Measurements from ENCODE around the gene H3-3A. TPM values are rescaled to one million over a fixed set of nuclear protein-coding genes. Genes with fewer than 3 reads are reported as not detected.
A peak's percentile ranks its signal among the peaks of the same experiment; 100 is the strongest.

Gene H3-3A
- total and polyA plus RNA-seq, 10 of the 15 experiments (the other 5 are each of a cell fraction or from before 2014, with no cell fraction given) = 215 to 486 (median 393) TPM

DNA sequence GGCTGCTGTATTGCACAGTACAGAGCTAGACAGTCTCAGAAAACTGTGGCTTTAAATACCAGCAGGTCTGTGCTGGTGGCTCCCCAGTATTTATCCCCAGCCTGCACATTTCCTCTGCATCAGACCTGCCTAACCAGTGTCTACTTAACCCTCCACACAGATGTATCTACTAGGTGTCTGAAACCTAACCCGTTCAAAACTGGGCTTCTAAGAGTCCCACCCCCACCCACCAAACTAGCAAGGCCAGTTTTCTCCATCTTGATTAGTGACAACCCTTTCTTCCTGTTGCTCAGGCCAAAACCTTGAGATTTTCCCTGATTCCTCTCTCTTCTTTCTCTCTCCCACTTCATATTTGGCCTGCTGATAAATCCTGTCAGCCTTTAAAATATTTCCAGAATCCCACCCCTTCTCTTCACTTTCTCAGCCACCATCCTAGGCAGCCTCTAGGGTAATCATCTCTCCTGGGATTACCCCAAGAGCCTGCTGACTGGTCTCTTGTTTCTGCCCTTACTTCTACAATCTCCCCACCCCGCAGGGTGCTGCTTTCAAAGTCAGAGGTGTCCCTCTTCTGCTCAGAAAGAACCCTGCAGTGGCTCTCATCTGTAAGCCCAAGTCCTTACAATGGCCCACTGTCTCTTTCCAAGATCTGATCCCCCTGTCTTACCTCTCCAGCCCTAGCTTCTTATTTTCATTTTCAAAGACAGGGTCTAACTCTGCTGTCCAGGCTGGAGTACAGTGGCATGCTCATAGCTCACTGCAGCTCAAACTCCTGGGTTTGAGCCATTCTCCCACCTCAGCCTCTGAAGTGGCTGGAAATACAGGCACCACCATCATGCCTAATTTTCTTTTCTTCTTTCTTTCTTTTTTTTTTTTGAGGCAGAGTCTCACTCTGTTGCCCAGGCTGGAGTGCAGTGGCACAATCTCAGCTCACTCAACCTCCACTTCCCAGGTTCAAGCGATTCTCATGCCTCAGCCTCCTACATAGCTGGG is 45.2 kb downstream of the H3-3A start:
- WGBS (ENCODE audit: insufficient coverage, insufficient replicate concordance, low lambda C conversion rate, missing lambda C conversion rate) = 33% methylated on average over 3 of the region's 3 CpGs
- intact Hi-C loops (cut with micrococcal nuclease; ENCODE audit: unreplicated experiment) = no loop called here
- FAIRE-seq (no peak), ATAC-seq (no peak), DNase-seq (ENCODE audit: low read depth, low spot score) (no peak)
- Histone ChIP-seq H4K20me1 (ENCODE audit: control insufficient read depth, insufficient read depth) (no peaks in the 10 kb centered on the region), H3K79me2 (ENCODE audit: control insufficient read depth, insufficient read depth, low read length) (no peaks in the 10 kb centered on the region), H3K9me3 (replicated peaks; ENCODE audit: control insufficient read depth, insufficient read depth, low read length) (no peaks in the 10 kb centered on the region), H3K4me3 (no peak overlapping the region), H3K4me2 (ENCODE audit: control insufficient read depth, insufficient read depth) (no peak overlapping the region), H2AFZ (ENCODE audit: control insufficient read depth, low read depth, low read length) (peak overlapping the region; percentile 48), H3K27ac (ENCODE audit: control insufficient read depth, insufficient read depth) (no peak overlapping the region), H3K27me3 (replicated peaks in 1 of 2; ENCODE audit: control insufficient read depth in 2 of 2, insufficient read depth in 2 of 2, low read length in 1 of 2) (no peaks in the 10 kb centered on the region), H3K36me3 (ENCODE audit: control insufficient read depth in 2 of 2, insufficient read depth in 2 of 2, low read length in 1 of 2) (no peaks in the 10 kb centered on the region), H3K4me1 (ENCODE audit: control insufficient read depth, insufficient read depth, low read length) (peaks cover 23% of the 10 kb centered on the region), H3K9ac (ENCODE audit: control insufficient read depth, insufficient read depth, low read length) (no peak overlapping the region)
- RAD21 ChIA-PET (ENCODE audit: unreplicated experiment) = interaction anchor here (0.5 to 6.3 kb wide), 6 partner anchors 13 to 117 kb away, joined by 3 to 56 read pairs (median 4); no protein-coding TSS in a partner anchor
- in situ Hi-C loops (cut with MboI) = no loop called here
- POLR2A ChIA-PET = interaction anchor here (0.6 to 6.0 kb wide), 9 partner anchors 8 to 252 kb away, joined by 3 to 37 read pairs (median 4); partner anchors contain the start of gene H3-3A
- CTCF ChIA-PET = interaction anchor here (0.7 to 6.5 kb wide), 7 partner anchors 12 to 124 kb away, joined by 3 to 96 read pairs (median 9); no protein-coding TSS in a partner anchor
- no TSS peak for BruUV-seq (replicated peaks)
- SMC1A ChIA-PET (ENCODE audit: uncharacterized antibody, unreplicated experiment) = interaction anchor here (0.8 to 4.6 kb wide), 9 partner anchors 13 to 298 kb away, joined by 3 to 39 read pairs (median 5); no protein-coding TSS in a partner anchor
- TF ChIP-seq POLR2AphosphoS5 (IDR thresholded peaks at IDR 0.05; ENCODE audit: low read length) = no peak
- no peak for TF ChIP-seq MTA3 (IDR thresholded peaks at IDR 0.05; ENCODE audit: borderline replicate concordance, low read length)
- no peak for TF ChIP-seq CHD4 (IDR thresholded peaks at IDR 0.05)
- TF ChIP-seq FOXM1 (IDR thresholded peaks at IDR 0.05; ENCODE audit: low read depth, low read length) = no peak
- no peak for TF ChIP-seq ZBTB33 (IDR thresholded peaks at IDR 0.05)
- no peak for TF ChIP-seq CHD1 (IDR thresholded peaks at IDR 0.05; ENCODE audit: low read depth, low read length)
- peak; percentile 58 for TF ChIP-seq RAD21 (IDR thresholded peaks at IDR 0.05; ENCODE audit: insufficient read depth, low read depth, low read length)
- no peak for TF ChIP-seq RBBP5 (conservative IDR thresholded peaks at IDR 0.05)
- TF ChIP-seq MTA2 (IDR thresholded peaks at IDR 0.05; ENCODE audit: low read depth) = no peak
- TF ChIP-seq, protein P1, sequence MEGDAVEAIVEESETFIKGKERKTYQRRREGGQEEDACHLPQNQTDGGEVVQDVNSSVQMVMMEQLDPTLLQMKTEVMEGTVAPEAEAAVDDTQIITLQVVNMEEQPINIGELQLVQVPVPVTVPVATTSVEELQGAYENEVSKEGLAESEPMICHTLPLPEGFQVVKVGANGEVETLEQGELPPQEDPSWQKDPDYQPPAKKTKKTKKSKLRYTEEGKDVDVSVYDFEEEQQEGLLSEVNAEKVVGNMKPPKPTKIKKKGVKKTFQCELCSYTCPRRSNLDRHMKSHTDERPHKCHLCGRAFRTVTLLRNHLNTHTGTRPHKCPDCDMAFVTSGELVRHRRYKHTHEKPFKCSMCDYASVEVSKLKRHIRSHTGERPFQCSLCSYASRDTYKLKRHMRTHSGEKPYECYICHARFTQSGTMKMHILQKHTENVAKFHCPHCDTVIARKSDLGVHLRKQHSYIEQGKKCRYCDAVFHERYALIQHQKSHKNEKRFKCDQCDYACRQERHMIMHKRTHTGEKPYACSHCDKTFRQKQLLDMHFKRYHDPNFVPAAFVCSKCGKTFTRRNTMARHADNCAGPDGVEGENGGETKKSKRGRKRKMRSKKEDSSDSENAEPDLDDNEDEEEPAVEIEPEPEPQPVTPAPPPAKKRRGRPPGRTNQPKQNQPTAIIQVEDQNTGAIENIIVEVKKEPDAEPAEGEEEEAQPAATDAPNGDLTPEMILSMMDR (IDR thresholded peaks at IDR 0.05 in 2 of 3, conservative IDR thresholded peaks at IDR 0.05 in 1 of 3; ENCODE audit: control insufficient read depth in 2 of 3, extremely low read depth in 1 of 3, insufficient read depth in 1 of 3, low read depth in 3 of 3, low read length in 3 of 3) = peak in 2 of 3 experiments; percentile 23 to 49; a peak in 3 of 6 replicates
- TF ChIP-seq, protein P2, sequence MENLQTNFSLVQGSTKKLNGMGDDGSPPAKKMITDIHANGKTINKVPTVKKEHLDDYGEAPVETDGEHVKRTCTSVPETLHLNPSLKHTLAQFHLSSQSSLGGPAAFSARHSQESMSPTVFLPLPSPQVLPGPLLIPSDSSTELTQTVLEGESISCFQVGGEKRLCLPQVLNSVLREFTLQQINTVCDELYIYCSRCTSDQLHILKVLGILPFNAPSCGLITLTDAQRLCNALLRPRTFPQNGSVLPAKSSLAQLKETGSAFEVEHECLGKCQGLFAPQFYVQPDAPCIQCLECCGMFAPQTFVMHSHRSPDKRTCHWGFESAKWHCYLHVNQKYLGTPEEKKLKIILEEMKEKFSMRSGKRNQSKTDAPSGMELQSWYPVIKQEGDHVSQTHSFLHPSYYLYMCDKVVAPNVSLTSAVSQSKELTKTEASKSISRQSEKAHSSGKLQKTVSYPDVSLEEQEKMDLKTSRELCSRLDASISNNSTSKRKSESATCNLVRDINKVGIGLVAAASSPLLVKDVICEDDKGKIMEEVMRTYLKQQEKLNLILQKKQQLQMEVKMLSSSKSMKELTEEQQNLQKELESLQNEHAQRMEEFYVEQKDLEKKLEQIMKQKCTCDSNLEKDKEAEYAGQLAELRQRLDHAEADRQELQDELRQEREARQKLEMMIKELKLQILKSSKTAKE (IDR thresholded peaks at IDR 0.05; ENCODE audit: low read depth, poor library complexity, severe bottlenecking) = no peak
- TF ChIP-seq RB1 (IDR thresholded peaks at IDR 0.05; ENCODE audit: borderline replicate concordance) = no peak
- TF ChIP-seq SP1 (IDR thresholded peaks at IDR 0.05; ENCODE audit: low read depth, low read length) = no peak
- TF ChIP-seq SIX5 (IDR thresholded peaks at IDR 0.05; ENCODE audit: low read depth, low read length, severe bottlenecking) = no peak
- no peak for TF ChIP-seq POLR2A (IDR thresholded peaks at IDR 0.05; ENCODE audit: low read depth, low read length)
- TF ChIP-seq MEF2B (IDR thresholded peaks at IDR 0.05; ENCODE audit: partially characterized antibody, poor library complexity, severe bottlenecking) = peak; percentile 97
- no peak for TF ChIP-seq NFYA (IDR thresholded peaks at IDR 0.05; ENCODE audit: borderline replicate concordance, low read depth, low read length)
- TF ChIP-seq ATF7 (IDR thresholded peaks at IDR 0.05; ENCODE audit: low read depth) = no peak

Measured in GM12878 (cell line).